Osteoblast (primary cell): ENCODE data around the gene GNB2. TPM values are rescaled to one million over a fixed set of nuclear protein-coding genes. Genes with fewer than 3 reads are reported as not detected.
A peak's percentile ranks its signal among the peaks of the same experiment; 100 is the strongest.

ENCODE experiments used
- DNase-seq: peaks from one replicate; pipeline ENCODE4 v3.0.0; 2011; ENCODE audit warnings: low spot score, mixed read lengths; ENCODE audit not compliant: insufficient read length; ENCODE audit errors: missing footprints
- H2AFZ ChIP-seq: 2 replicates; pipeline ENCODE4 v1.6.0; 2011; ENCODE audit warnings: mild to moderate bottlenecking, low read length
- H3K27ac ChIP-seq: 2 replicates; pipeline ENCODE4 v1.5.1; 2011; ENCODE audit warnings: mild to moderate bottlenecking, low read depth, low read length, moderate library complexity
- H3K27me3 ChIP-seq: 2 replicates; pipeline ENCODE4 v1.6.0; 2012; ENCODE audit warnings: mild to moderate bottlenecking, control low read depth, inconsistent platforms, low read length, moderate library complexity; ENCODE audit not compliant: insufficient read depth
- H3K36me3 ChIP-seq: 2 replicates; pipeline ENCODE4 v1.5.1; 2011; ENCODE audit warnings: mild to moderate bottlenecking, low read length, control low read depth, moderate library complexity; ENCODE audit not compliant: insufficient read depth
- H3K4me1 ChIP-seq: 2 replicates; pipeline ENCODE4 v1.5.1; 2011; ENCODE audit warnings: mild to moderate bottlenecking, low read length, control low read depth, moderate library complexity; ENCODE audit not compliant: insufficient read depth
- H3K4me2 ChIP-seq: 2 replicates; pipeline ENCODE4 v1.6.0; 2011; ENCODE audit warnings: mild to moderate bottlenecking, low read length; ENCODE audit not compliant: insufficient read depth
- H3K4me3 ChIP-seq: fragments of 200-600 bp; sonication (generic); 3 replicates; pipeline ENCODE4 v1.5.1; 2012; ENCODE audit warnings: mild to moderate bottlenecking, low read length, inconsistent platforms; ENCODE audit not compliant: insufficient read depth
- H3K79me2 ChIP-seq: 2 replicates; pipeline ENCODE4 v1.6.0; 2012; ENCODE audit warnings: mild to moderate bottlenecking, low read length, control low read depth, inconsistent platforms; ENCODE audit not compliant: insufficient read depth
- H3K9me3 ChIP-seq: 2 replicates; pipeline ENCODE4 v1.5.1; 2011; ENCODE audit warnings: low read depth, low read length, control low read depth
- H4K20me1 ChIP-seq: 2 replicates; pipeline ENCODE4 v1.6.0; 2012; ENCODE audit warnings: mild to moderate bottlenecking, low read length, control low read depth; ENCODE audit not compliant: insufficient read depth
- CTCF ChIP-seq: IDR thresholded peaks from 2 replicates; pipeline ENCODE4 v1.5.1; 2011; ENCODE audit warnings: mild to moderate bottlenecking, low read depth, low read length, moderate library complexity; ENCODE audit errors: extremely low read depth
- total RNA-seq: library from RNA; depleted of rRNA; stranded (reverse); fragments of >200 nt; gene quantifications from 2 replicates; pipeline ENCODE4 v1.2.3, GENCODE V29; 2012

GNB2 gene
- total RNA-seq, 1 donor = 72.7 TPM

- peak; percentile 58 for DNase-seq
- no peak overlapping the region for H3K4me3 ChIP-seq
- H3K36me3 ChIP-seq = no peaks in the 10 kb centered on the region
- H3K4me2 ChIP-seq = no peak overlapping the region
- no peaks in the 10 kb centered on the region for H3K79me2 ChIP-seq
- no peaks in the 10 kb centered on the region for H3K9me3 ChIP-seq
- no peak for TF ChIP-seq CTCF
- no peak overlapping the region for H3K27ac ChIP-seq
- no peaks in the 10 kb centered on the region for H3K4me1 ChIP-seq
- H4K20me1 ChIP-seq = no peaks in the 10 kb centered on the region
- H3K27me3 ChIP-seq = peaks cover 3% of the 10 kb centered on the region
- H2AFZ ChIP-seq = no peak overlapping the region
Measured at GRCh38 chr7:100639995-100640516, 33.5 kb upstream of the GNB2 start.

GRCh38 chr7:100640517-100641440 lies 32.8 kb upstream of the GNB2 start:
- Histone ChIP-seq H3K27me3 (peaks cover 4% of the 10 kb centered on the region), H3K4me3 (no peak overlapping the region), H3K9me3 (no peaks in the 10 kb centered on the region), H3K4me1 (no peaks in the 10 kb centered on the region), H3K4me2 (no peak overlapping the region), H2AFZ (no peak overlapping the region), H3K27ac (no peak overlapping the region), H3K36me3 (no peaks in the 10 kb centered on the region), H4K20me1 (no peaks in the 10 kb centered on the region), H3K79me2 (no peaks in the 10 kb centered on the region)
- peak; percentile 70 for DNase-seq
- no peak for TF ChIP-seq CTCF

- H4K20me1 ChIP-seq = no peaks in the 10 kb centered on the region
- peaks cover 4% of the 10 kb centered on the region for H3K27me3 ChIP-seq
- H3K27ac ChIP-seq = no peak within 1 kb of the TSS
- no peak within 1 kb of the TSS for H3K4me2 ChIP-seq
- H3K4me3 ChIP-seq = no peak within 1 kb of the TSS
- no peaks in the 10 kb centered on the region for H3K4me1 ChIP-seq
- no peaks in the 10 kb centered on the region for H3K79me2 ChIP-seq
- DNase-seq = no peak
- TF ChIP-seq CTCF = no peak
- H2AFZ ChIP-seq = no peak within 1 kb of the TSS
- H3K9me3 ChIP-seq = no peaks in the 10 kb centered on the region
- H3K36me3 ChIP-seq = no peaks in the 10 kb centered on the region
Measured at GRCh38 chr7:100641463-100641859, 32.1 kb upstream of the GNB2 start, which contains the start of gene TFR2. TFR2 (minus strand) TSS chr7:100641552; CDS start chr7:100641509, 43 bp downstream.

- Histone ChIP-seq H3K79me2 (no peaks in the 10 kb centered on the region), H3K27ac (no peak overlapping the region), H3K4me1 (no peaks in the 10 kb centered on the region), H3K36me3 (no peaks in the 10 kb centered on the region), H3K4me2 (no peak overlapping the region), H3K27me3 (peaks cover 4% of the 10 kb centered on the region), H3K9me3 (no peaks in the 10 kb centered on the region), H4K20me1 (no peaks in the 10 kb centered on the region), H2AFZ (no peak overlapping the region), H3K4me3 (no peak overlapping the region)
- no peak for TF ChIP-seq CTCF
- DNase-seq = peak; percentile 63
Measured at GRCh38 chr7:100641860-100642533, 31.5 kb upstream of the GNB2 start.
